Measurements from ENCODE around the gene ZDHHC11B.
"Not testable (repeated sequence)": the region's sequence is repeated elsewhere in the genome, so short reads cannot be mapped to it uniquely, and the experiment has no call there.

DNA sequence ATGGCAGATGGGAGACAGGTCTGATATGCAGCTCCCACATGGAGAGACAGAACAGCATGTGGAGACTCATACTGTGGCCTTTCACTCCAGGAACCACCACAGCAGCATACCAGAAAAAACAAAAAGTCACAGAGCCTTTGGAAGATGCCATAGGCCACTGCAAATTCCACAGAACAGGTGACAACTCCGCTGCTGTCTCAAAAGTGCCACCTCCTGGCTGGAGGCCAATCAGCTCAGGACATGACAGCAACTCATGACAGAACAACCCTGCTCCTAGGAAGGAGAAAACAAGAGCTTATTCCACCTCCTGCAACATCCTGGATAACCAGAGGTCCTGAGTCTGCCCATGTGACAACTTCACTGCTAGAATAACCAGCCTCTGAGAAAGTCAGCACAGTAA lies 50.4 kb downstream of the ZDHHC11B start:
- not testable (repeated sequence) for TF ChIP-seq CTCF, EP300 (IDR thresholded peaks at IDR 0.05)

Measured in ovary (tissue), 3 donors.